Measurements from ENCODE around the gene SYCE3. TPM values are rescaled to one million over a fixed set of nuclear protein-coding genes. Genes with fewer than 3 reads are reported as not detected.
A peak's percentile ranks its signal among the peaks of the same experiment; 100 is the strongest.

The SYCE3 gene
- total RNA-seq (2014; rRNA removed; shearing (Covaris generic)): not detected in 2 replicates
- not detected in 2 replicates for total RNA-seq (2022)
- Bru-seq, nascent RNA: percentile 12 among the genes with signal in this experiment
- percentile 12 among the genes with signal in this experiment for BruChase-seq, experiment 1, labeled RNA remaining after a 6-hour chase
- BruChase-seq, experiment 2, labeled RNA remaining after a 2-hour chase: percentile 16 among the genes with signal in this experiment
- long read RNA-seq: 0 reads

DNA sequence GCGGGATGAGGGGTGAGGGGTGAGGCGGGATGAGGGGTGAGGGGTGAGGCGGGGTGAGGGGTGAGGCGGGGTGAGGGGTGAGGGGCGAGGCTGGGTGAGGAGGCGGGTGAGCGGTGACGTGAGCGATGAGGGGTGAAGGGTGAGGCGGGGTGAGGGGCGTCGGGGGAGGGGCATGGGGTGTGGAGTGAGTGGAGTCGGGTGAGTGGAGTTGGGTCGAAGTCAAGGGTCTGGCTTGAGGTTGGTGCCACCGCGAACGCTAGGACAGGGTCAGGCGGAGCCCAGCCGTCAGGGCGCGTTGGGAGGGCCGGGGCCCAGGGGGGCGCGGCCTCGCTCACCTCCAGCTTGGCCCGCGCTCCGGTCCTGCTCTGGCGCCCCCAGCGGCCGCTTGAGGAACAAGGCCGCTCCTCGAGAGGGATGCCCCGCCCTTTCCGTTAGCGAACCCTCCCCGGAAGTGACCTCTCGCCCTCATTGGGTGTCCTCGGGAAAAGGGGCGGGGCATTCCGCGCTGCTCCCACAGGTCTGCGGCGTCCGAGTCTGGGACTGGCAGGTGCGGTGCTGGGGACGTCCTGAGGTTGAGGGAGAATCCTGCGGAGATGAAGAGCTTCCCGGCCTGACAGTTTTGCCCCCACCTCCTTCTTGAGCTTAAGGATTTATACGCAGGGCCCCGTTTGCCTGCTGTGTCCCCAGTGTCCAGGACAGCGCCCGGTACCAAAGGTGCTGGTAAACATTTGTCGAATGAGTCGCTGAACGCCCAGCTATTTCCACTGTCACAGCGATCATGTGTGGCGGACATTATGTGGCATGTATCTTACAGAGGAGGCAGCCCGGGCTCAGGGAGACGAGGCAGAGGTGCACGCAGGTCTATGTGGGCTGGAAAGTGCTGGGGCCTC lies at the start of gene SYCE3:
Gene SYCE3 (minus strand): TSS at position 397 of the 890 bp plus-strand sequence. CDS start 6,514 bp downstream, outside the sequence.
- Histone ChIP-seq H2AFZ (ENCODE audit: low read length) (peak within 1 kb of the TSS; percentile 46), H4K20me1 (ENCODE audit: insufficient read depth, low read length) (no peaks in the 10 kb centered on the region), H3K4me2 (ENCODE audit: low read length) (peak within 1 kb of the TSS; percentile 87), H3K79me2 (ENCODE audit: insufficient read depth, low read depth, low read length) (no peaks in the 10 kb centered on the region), H3K9me3 (ENCODE audit: low read length) (no peaks in the 10 kb centered on the region), H3K4me3 (ENCODE audit: low read depth, low read length, poor library complexity, severe bottlenecking) (peak within 1 kb of the TSS; percentile 66), H3K9me2 (ENCODE audit: insufficient read depth, low read length) (no peaks in the 10 kb centered on the region), H3K27ac (ENCODE audit: low read depth, low read length, poor library complexity, severe bottlenecking) (no peak within 1 kb of the TSS), H3K4me1 (ENCODE audit: insufficient read depth, low read length, poor library complexity, severe bottlenecking) (peaks cover 5% of the 10 kb centered on the region), H3K36me3 (ENCODE audit: insufficient read depth, low read length) (peaks cover 6% of the 10 kb centered on the region)
- ChIA-PET POLR2A (interaction anchor here (0.6 to 1.0 kb wide), 3 partner anchors 23 to 206 kb away, joined by 3 to 10 read pairs (median 5); no protein-coding TSS in a partner anchor), CTCF (ENCODE audit: unreplicated experiment) (interaction anchor here (0.7 to 0.9 kb wide), 3 partner anchors 13 to 22 kb away, joined by 3 to 5 read pairs (median 3); no protein-coding TSS in a partner anchor)
- TF ChIP-seq, protein P1, sequence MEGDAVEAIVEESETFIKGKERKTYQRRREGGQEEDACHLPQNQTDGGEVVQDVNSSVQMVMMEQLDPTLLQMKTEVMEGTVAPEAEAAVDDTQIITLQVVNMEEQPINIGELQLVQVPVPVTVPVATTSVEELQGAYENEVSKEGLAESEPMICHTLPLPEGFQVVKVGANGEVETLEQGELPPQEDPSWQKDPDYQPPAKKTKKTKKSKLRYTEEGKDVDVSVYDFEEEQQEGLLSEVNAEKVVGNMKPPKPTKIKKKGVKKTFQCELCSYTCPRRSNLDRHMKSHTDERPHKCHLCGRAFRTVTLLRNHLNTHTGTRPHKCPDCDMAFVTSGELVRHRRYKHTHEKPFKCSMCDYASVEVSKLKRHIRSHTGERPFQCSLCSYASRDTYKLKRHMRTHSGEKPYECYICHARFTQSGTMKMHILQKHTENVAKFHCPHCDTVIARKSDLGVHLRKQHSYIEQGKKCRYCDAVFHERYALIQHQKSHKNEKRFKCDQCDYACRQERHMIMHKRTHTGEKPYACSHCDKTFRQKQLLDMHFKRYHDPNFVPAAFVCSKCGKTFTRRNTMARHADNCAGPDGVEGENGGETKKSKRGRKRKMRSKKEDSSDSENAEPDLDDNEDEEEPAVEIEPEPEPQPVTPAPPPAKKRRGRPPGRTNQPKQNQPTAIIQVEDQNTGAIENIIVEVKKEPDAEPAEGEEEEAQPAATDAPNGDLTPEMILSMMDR (conservative IDR thresholded peaks at IDR 0.05; ENCODE audit: low read length): peak; percentile 81
- TF ChIP-seq EZH2phosphoT487 (IDR thresholded peaks at IDR 0.05; ENCODE audit: borderline replicate concordance, low read depth, low read length): no peak
- DNase-seq (ENCODE audit: low spot score): peak; percentile 98
- BruUV-seq (replicated peaks): no TSS peak
- intact Hi-C loops (cut with micrococcal nuclease; ENCODE audit: unreplicated experiment): loop anchor here (2.0 kb wide), 1 partner anchor 36 kb away; no protein-coding TSS in a partner anchor

GRCh38 chr22:50612168-50612527 lies 49.4 kb upstream of the SYCE3 start:
- Histone ChIP-seq H4K20me1 (ENCODE audit: insufficient read depth, low read length) (no peaks in the 10 kb centered on the region), H3K4me2 (ENCODE audit: low read length) (no peak overlapping the region), H3K4me1 (ENCODE audit: insufficient read depth, low read length, poor library complexity, severe bottlenecking) (peaks cover 8% of the 10 kb centered on the region), H3K4me3 (ENCODE audit: low read depth, low read length, poor library complexity, severe bottlenecking) (no peak overlapping the region), H3K9me2 (ENCODE audit: insufficient read depth, low read length) (no peaks in the 10 kb centered on the region), H2AFZ (ENCODE audit: low read length) (no peak overlapping the region), H3K79me2 (ENCODE audit: insufficient read depth, low read depth, low read length) (no peaks in the 10 kb centered on the region), H3K27ac (ENCODE audit: low read depth, low read length, poor library complexity, severe bottlenecking) (no peak overlapping the region), H3K36me3 (ENCODE audit: insufficient read depth, low read length) (no peaks in the 10 kb centered on the region), H3K9me3 (ENCODE audit: low read length) (no peaks in the 10 kb centered on the region)
- no TSS peak for BruUV-seq (replicated peaks)
- ChIA-PET POLR2A (no interaction called here), CTCF (ENCODE audit: unreplicated experiment) (interaction anchor here (0.6 kb wide), 1 partner anchor 86 kb away, joined by 5 read pairs; no protein-coding TSS in a partner anchor)
- intact Hi-C loops (cut with micrococcal nuclease; ENCODE audit: unreplicated experiment): no loop called here
- no peak for DNase-seq (ENCODE audit: low spot score)
- TF ChIP-seq EZH2phosphoT487 (IDR thresholded peaks at IDR 0.05; ENCODE audit: borderline replicate concordance, low read depth, low read length): no peak
- TF ChIP-seq, protein P1 (conservative IDR thresholded peaks at IDR 0.05; ENCODE audit: low read length): no peak

Data from OCI-LY7 (cell line).